ENCODE measurements around the gene CIAO1.

CIAO1 gene

DNA sequence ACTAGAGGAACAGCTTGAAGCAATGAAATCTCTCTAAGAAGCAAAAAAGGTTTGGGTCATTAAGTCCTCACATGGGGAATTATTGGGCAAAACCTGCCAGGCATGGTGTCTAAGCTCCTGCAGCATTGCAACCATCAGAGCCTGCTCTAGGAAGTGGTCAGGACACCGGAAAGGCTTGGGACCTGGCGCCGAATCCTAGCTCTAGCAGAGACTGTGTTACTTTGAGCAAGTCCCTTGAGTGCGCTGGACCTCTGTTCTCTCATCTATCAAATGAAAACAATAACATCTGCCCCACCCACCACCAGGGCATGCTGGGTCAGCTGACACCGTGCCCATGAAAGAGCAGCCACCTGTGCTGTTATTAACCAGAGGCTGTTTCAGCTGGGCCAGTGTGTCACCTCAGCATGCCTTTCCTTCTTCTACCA, 6.5 kb upstream of the CIAO1 start:
- H3K4me2 ChIP-seq (ENCODE audit: low read depth, low read length, poor library complexity, severe bottlenecking) = peak overlapping the region; percentile 63
- H3K9me3 ChIP-seq (ENCODE audit: insufficient read depth, low read depth, low read length) = no peaks in the 10 kb centered on the region
- no peaks in the 10 kb centered on the region for H3K27me3 ChIP-seq (ENCODE audit: insufficient read depth, low read length, poor library complexity, severe bottlenecking)
- H4K20me1 ChIP-seq (ENCODE audit: insufficient read depth, low read length, poor library complexity, severe bottlenecking) = peaks cover 24% of the 10 kb centered on the region
- no peaks in the 10 kb centered on the region for H3F3A ChIP-seq (ENCODE audit: low read depth)
- H3K9ac ChIP-seq (ENCODE audit: low read depth, low read length, poor library complexity, severe bottlenecking) = peak overlapping the region; percentile 61
- H3K79me2 ChIP-seq (ENCODE audit: insufficient read depth, low read length) = peaks cover 70% of the 10 kb centered on the region
- H3K9me2 ChIP-seq (replicated peaks; ENCODE audit: low read depth, low read length) = no peaks in the 10 kb centered on the region
- TF ChIP-seq, protein P1, sequence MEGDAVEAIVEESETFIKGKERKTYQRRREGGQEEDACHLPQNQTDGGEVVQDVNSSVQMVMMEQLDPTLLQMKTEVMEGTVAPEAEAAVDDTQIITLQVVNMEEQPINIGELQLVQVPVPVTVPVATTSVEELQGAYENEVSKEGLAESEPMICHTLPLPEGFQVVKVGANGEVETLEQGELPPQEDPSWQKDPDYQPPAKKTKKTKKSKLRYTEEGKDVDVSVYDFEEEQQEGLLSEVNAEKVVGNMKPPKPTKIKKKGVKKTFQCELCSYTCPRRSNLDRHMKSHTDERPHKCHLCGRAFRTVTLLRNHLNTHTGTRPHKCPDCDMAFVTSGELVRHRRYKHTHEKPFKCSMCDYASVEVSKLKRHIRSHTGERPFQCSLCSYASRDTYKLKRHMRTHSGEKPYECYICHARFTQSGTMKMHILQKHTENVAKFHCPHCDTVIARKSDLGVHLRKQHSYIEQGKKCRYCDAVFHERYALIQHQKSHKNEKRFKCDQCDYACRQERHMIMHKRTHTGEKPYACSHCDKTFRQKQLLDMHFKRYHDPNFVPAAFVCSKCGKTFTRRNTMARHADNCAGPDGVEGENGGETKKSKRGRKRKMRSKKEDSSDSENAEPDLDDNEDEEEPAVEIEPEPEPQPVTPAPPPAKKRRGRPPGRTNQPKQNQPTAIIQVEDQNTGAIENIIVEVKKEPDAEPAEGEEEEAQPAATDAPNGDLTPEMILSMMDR (conservative IDR thresholded peaks at IDR 0.05; ENCODE audit: low read length) = no peak
- no peak for TF ChIP-seq EZH2phosphoT487 (IDR thresholded peaks at IDR 0.05; ENCODE audit: borderline replicate concordance)
- H3K4me1 ChIP-seq (ENCODE audit: insufficient read depth, low read length, poor library complexity, severe bottlenecking) = peaks cover 48% of the 10 kb centered on the region
- peaks cover 23% of the 10 kb centered on the region; the same call in 1 of the 2 replicates for H3K36me3 ChIP-seq (ENCODE audit: insufficient read depth, low read length)
- no peak overlapping the region for H2AFZ ChIP-seq (ENCODE audit: low read length)
- no peak overlapping the region for H3K4me3 ChIP-seq (ENCODE audit: low read length, poor library complexity, severe bottlenecking)

GRCh38 chr2:96260387-96261260, 5.4 kb upstream of the CIAO1 start:
- TF ChIP-seq EZH2phosphoT487 (IDR thresholded peaks at IDR 0.05; ENCODE audit: borderline replicate concordance) = no peak
- TF ChIP-seq, protein P1 (conservative IDR thresholded peaks at IDR 0.05; ENCODE audit: low read length) = peak; percentile 76
- Histone ChIP-seq H3K79me2 (ENCODE audit: insufficient read depth, low read length) (peaks cover 81% of the 10 kb centered on the region), H3K4me1 (ENCODE audit: insufficient read depth, low read length, poor library complexity, severe bottlenecking) (peaks cover 51% of the 10 kb centered on the region)

GRCh38 chr2:96261328-96262003, 4.6 kb upstream of the CIAO1 start:
- Histone ChIP-seq H3K9me3 (ENCODE audit: insufficient read depth, low read depth, low read length) (no peaks in the 10 kb centered on the region), H3F3A (ENCODE audit: low read depth) (no peaks in the 10 kb centered on the region), H3K9ac (ENCODE audit: low read depth, low read length, poor library complexity, severe bottlenecking) (peak overlapping the region; percentile 61), H3K36me3 (ENCODE audit: insufficient read depth, low read length) (peaks cover 8% of the 10 kb centered on the region; the same call in 1 of the 2 replicates), H3K9me2 (replicated peaks; ENCODE audit: low read depth, low read length) (no peaks in the 10 kb centered on the region), H2AFZ (ENCODE audit: low read length) (no peak overlapping the region), H3K79me2 (ENCODE audit: insufficient read depth, low read length) (peaks cover 86% of the 10 kb centered on the region), H4K20me1 (ENCODE audit: insufficient read depth, low read length, poor library complexity, severe bottlenecking) (peaks cover 37% of the 10 kb centered on the region), H3K27me3 (ENCODE audit: insufficient read depth, low read length, poor library complexity, severe bottlenecking) (no peaks in the 10 kb centered on the region), H3K4me3 (ENCODE audit: low read length, poor library complexity, severe bottlenecking) (no peak overlapping the region), H3K4me2 (ENCODE audit: low read depth, low read length, poor library complexity, severe bottlenecking) (peak overlapping the region; percentile 63), H3K4me1 (ENCODE audit: insufficient read depth, low read length, poor library complexity, severe bottlenecking) (peaks cover 51% of the 10 kb centered on the region)
- TF ChIP-seq, protein P1 (conservative IDR thresholded peaks at IDR 0.05; ENCODE audit: low read length) = no peak
- no peak for TF ChIP-seq EZH2phosphoT487 (IDR thresholded peaks at IDR 0.05; ENCODE audit: borderline replicate concordance)

More at GRCh38 chr2:96260387-96261260, 5.4 kb upstream of the CIAO1 start:
- no peak overlapping the region for H2AFZ ChIP-seq (ENCODE audit: low read length)
- H3K9ac ChIP-seq (ENCODE audit: low read depth, low read length, poor library complexity, severe bottlenecking) = peak overlapping the region; percentile 61
- peaks cover 34% of the 10 kb centered on the region for H4K20me1 ChIP-seq (ENCODE audit: insufficient read depth, low read length, poor library complexity, severe bottlenecking)
- no peaks in the 10 kb centered on the region for H3F3A ChIP-seq (ENCODE audit: low read depth)
- no peaks in the 10 kb centered on the region for H3K27me3 ChIP-seq (ENCODE audit: insufficient read depth, low read length, poor library complexity, severe bottlenecking)
- peaks cover 13% of the 10 kb centered on the region; the same call in 1 of the 2 replicates for H3K36me3 ChIP-seq (ENCODE audit: insufficient read depth, low read length)
- H3K4me2 ChIP-seq (ENCODE audit: low read depth, low read length, poor library complexity, severe bottlenecking) = peak overlapping the region; percentile 63
- H3K4me3 ChIP-seq (ENCODE audit: low read length, poor library complexity, severe bottlenecking) = peak overlapping the region; percentile 55
- no peaks in the 10 kb centered on the region for H3K9me3 ChIP-seq (ENCODE audit: insufficient read depth, low read depth, low read length)
- H3K9me2 ChIP-seq (replicated peaks; ENCODE audit: low read depth, low read length) = no peaks in the 10 kb centered on the region

Measured in Loucy (cell line).